Body of pancreas (tissue), 4 donors: Measurements from ENCODE around the gene SLC6A7.

Source experiments
- CTCF ChIP-seq, 7 experiments: fragments of 450-650 bp in 4 of 7; fragments of 200-600 bp in 3 of 7; sonication (generic) in 3 of 7; IDR thresholded peaks; one replicate each; pipeline ENCODE4 v1.5.1; 2016 to 2019; ENCODE audit warnings: antibody characterized with exemption in 7 of 7
- POLR2A ChIP-seq, 3 donors: fragments of 450-650 bp; IDR thresholded peaks; one replicate each; pipeline ENCODE4 v1.6.1; 2016; ENCODE audit warnings: antibody characterized with exemption in 3 of 3, mild to moderate bottlenecking in 2 of 3

- TF ChIP-seq CTCF (IDR thresholded peaks at IDR 0.05) (no peak), POLR2A (IDR thresholded peaks at IDR 0.05) (no peak)
Observed at GRCh38 chr5:150204590-150204960, 14.7 kb downstream of the SLC6A7 start.
